Suprapubic skin (tissue), 4 donors: ENCODE data around the gene RNASE2.
"Not testable (repeated sequence)": the region's sequence is repeated elsewhere in the genome, so short reads cannot be mapped to it uniquely, and the experiment has no call there.

ENCODE experiments used
- CTCF ChIP-seq, 2 donors: fragments of 200-600 bp in 1 of 2; fragments of 450-650 bp in 1 of 2; sonication (generic) in 1 of 2; IDR thresholded peaks; one replicate each; pipeline ENCODE4 v1.5.1; 2016 to 2019; ENCODE audit warnings: antibody characterized with exemption in 2 of 2, mild to moderate bottlenecking in 1 of 2, moderate library complexity in 1 of 2
- EP300 ChIP-seq: sonication (generic); formaldehyde crosslinking; IDR thresholded peaks from one replicate; pipeline ENCODE4 v1.6.1; 2017; ENCODE audit warnings: antibody characterized with exemption
- POLR2A ChIP-seq, 2 donors: fragments of 450-650 bp; IDR thresholded peaks; one replicate each; pipeline ENCODE4 v1.6.1; 2017; ENCODE audit warnings: antibody characterized with exemption in 2 of 2, mild to moderate bottlenecking in 2 of 2, moderate library complexity in 2 of 2
- POLR2AphosphoS5 ChIP-seq, 3 donors: sonication (generic); formaldehyde crosslinking; IDR thresholded peaks; one replicate each; pipeline ENCODE4 v1.6.1; 2017; ENCODE audit warnings: antibody characterized with exemption in 3 of 3

- TF ChIP-seq POLR2A (IDR thresholded peaks at IDR 0.05); POLR2AphosphoS5 (IDR thresholded peaks at IDR 0.05); CTCF (IDR thresholded peaks at IDR 0.05); EP300: not testable (repeated sequence)
Measured at GRCh38 chr14:20923766-20924297, 31.5 kb upstream of the RNASE2 start.
